K562 (cell line): ENCODE data around the gene DRAXIN. TPM values are rescaled to one million over a fixed set of nuclear protein-coding genes. Genes with fewer than 3 reads are reported as not detected.

ENCODE experiments used
- ATAC-seq: fragments of 200-7000 bp; cut with Tn5 transposase; 3 replicates; pipeline ENCODE4 v1.9.1; 2020; ENCODE audit warnings: moderate library complexity
- BruUV-seq: library from RNA; stranded (reverse); fragments of 400-500 nt; replicated peaks from 2 replicates; lab custom pipeline; 2021; lab: Mats Ljungman, UMichigan
- CTCF ChIA-PET: fragments of 300-600 bp; formaldehyde crosslinking; extraction: SDS; loops from one replicate; lab custom pipeline; 2021; ENCODE audit warnings: low intra/inter-chr PET ratio; lab: Yijun Ruan, JAX
- POLR2A ChIA-PET: fragments of 300-600, 350-650 bp; sonication (Branson Sonifier 250); formaldehyde crosslinking; extraction: SDS; loops from one replicate; lab custom pipeline; 2021; ENCODE audit warnings: antibody characterized with exemption, inconsistent platforms; lab: Yijun Ruan, JAX
- DNase-seq, 4 experiments: peaks; one replicate each; pipeline versions ENCODE4 v3.0.0 to v3.0.0-alpha.2; 2011 to 2018; ENCODE audit warnings: low spot score in 3 of 4, mixed read lengths in 3 of 4; ENCODE audit errors: extremely low read depth in 1 of 4
- FAIRE-seq: peaks from 2 replicates; lab custom pipeline; 2011; peaks lifted over from hg19 to GRCh38; lab: Jason Lieb, UNC
- H2AFZ ChIP-seq: 2 replicates; pipeline ENCODE4 v1.6.0; 2011; ENCODE audit warnings: low read depth, low read length, control low read depth, inconsistent platforms
- H3K27ac ChIP-seq: fragments of 200-600 bp; 3 replicates; pipeline ENCODE4 v1.8.0; 2011; ENCODE audit warnings: low read depth, mild to moderate bottlenecking, control low read depth, inconsistent platforms, low read length, moderate library complexity, mixed read lengths; ENCODE audit errors: extremely low read depth
- H3K27me3 ChIP-seq, 2 experiments: fragments of 300-600 bp in 1 of 2; 2 replicates in 1 of 2; 3 replicates in 1 of 2; pipeline versions ENCODE4 v1.6.0 to v1.8.0; 2011; ENCODE audit warnings: inconsistent platforms in 2 of 2, low read length in 2 of 2, mild to moderate bottlenecking in 1 of 2, mixed read lengths in 1 of 2, moderate library complexity in 1 of 2; ENCODE audit not compliant: control insufficient read depth in 2 of 2, insufficient read depth in 2 of 2
- H3K36me3 ChIP-seq: fragments of 300-600 bp; 3 replicates; pipeline ENCODE4 v1.8.0; 2011; ENCODE audit warnings: mild to moderate bottlenecking, low read length, inconsistent platforms; ENCODE audit not compliant: control insufficient read depth, insufficient read depth
- H3K4me1 ChIP-seq, 2 experiments: fragments of 200-600 bp in 1 of 2; replicated peaks in 1 of 2; 2 replicates in 1 of 2; 3 replicates in 1 of 2; pipeline versions ENCODE4 v1.5.1 to v1.8.0; 2011; ENCODE audit warnings: inconsistent platforms in 2 of 2, low read length in 2 of 2, mild to moderate bottlenecking in 1 of 2, mixed read lengths in 1 of 2, moderate library complexity in 1 of 2; ENCODE audit not compliant: control insufficient read depth in 2 of 2, insufficient read depth in 2 of 2
- H3K4me2 ChIP-seq: 2 replicates; pipeline ENCODE4 v1.6.1; 2011; ENCODE audit warnings: low read length, control low read depth, inconsistent platforms, mixed read lengths; ENCODE audit not compliant: insufficient read depth
- H3K4me3 ChIP-seq: fragments of 200-600 bp; sonication (generic), shearing (Covaris generic); 2 replicates; pipeline ENCODE4 v1.5.1; 2016; ENCODE audit warnings: control low read depth, inconsistent platforms
- H3K79me2 ChIP-seq: fragments of 200-600 bp; 3 replicates; pipeline ENCODE4 v1.8.0; 2011; ENCODE audit warnings: low read length, inconsistent platforms; ENCODE audit not compliant: control insufficient read depth, insufficient read depth
- H3K9ac ChIP-seq, 2 experiments: 2 replicates each; pipeline versions ENCODE4 v1.6.0 to v1.6.1; 2011; ENCODE audit warnings: low read depth in 2 of 2, low read length in 2 of 2, control low read depth in 1 of 2, inconsistent platforms in 1 of 2, mild to moderate bottlenecking in 1 of 2, mixed read lengths in 1 of 2; ENCODE audit not compliant: insufficient read depth in 1 of 2
- H3K9me1 ChIP-seq: one replicate; pipeline ENCODE4 v1.6.0; 2011; ENCODE audit warnings: inconsistent platforms, mild to moderate bottlenecking, low read length, moderate library complexity; ENCODE audit not compliant: control insufficient read depth, insufficient read depth
- H3K9me3 ChIP-seq: replicated peaks from 2 replicates; pipeline ENCODE4 v1.5.1; 2011; ENCODE audit warnings: low read depth, low read length, inconsistent platforms; ENCODE audit not compliant: control insufficient read depth, insufficient read depth
- H4K20me1 ChIP-seq: replicated peaks from 2 replicates; pipeline ENCODE4 v1.6.1; 2011; ENCODE audit warnings: low read length, inconsistent platforms, mixed read lengths; ENCODE audit not compliant: control insufficient read depth, insufficient read depth
- ARID1B ChIP-seq: fragments of 450-650 bp; IDR thresholded peaks from 2 replicates; pipeline ENCODE4 v1.6.1; 2016; ENCODE audit warnings: antibody characterized with exemption, mild to moderate bottlenecking, inconsistent platforms
- CEBPB ChIP-seq: fragments of 450-650 bp; IDR thresholded peaks from 2 replicates; pipeline ENCODE4 v1.6.1; 2016; ENCODE audit warnings: missing genetic modification characterization, missing compliant biosample characterization
- MAFG ChIP-seq: fragments of 450-650 bp; conservative IDR thresholded peaks from 2 replicates; pipeline ENCODE4 v1.6.1; 2016; ENCODE audit warnings: missing genetic modification characterization, missing compliant biosample characterization
- POLR2B ChIP-seq: fragments of 450-650 bp; IDR thresholded peaks from 2 replicates; pipeline ENCODE4 v1.6.1; 2018; ENCODE audit warnings: low read depth; ENCODE audit not compliant: partially characterized antibody
- TCFL5 ChIP-seq: fragments of 250-450 bp; sonication (Bioruptor Pico); conservative IDR thresholded peaks from 2 replicates; pipeline ENCODE4 v1.6.1; 2021; ENCODE audit warnings: mild to moderate bottlenecking, moderate library complexity, matching md5 sums
- TEAD2 ChIP-seq: fragments of 450-650 bp; IDR thresholded peaks from 2 replicates; pipeline ENCODE4 v1.6.1; 2016; ENCODE audit warnings: missing genetic modification characterization, control low read depth, missing compliant biosample characterization
- ZNF121 ChIP-seq: sonication (generic); formaldehyde crosslinking; conservative IDR thresholded peaks from 2 replicates; pipeline ENCODE4 v1.8.0; 2022; ENCODE audit warnings: missing genetic modification reagents
- ZNF24 ChIP-seq: fragments of 450-650 bp; IDR thresholded peaks from 2 replicates; pipeline ENCODE4 v1.6.1; 2016
- ZNF586 ChIP-seq: fragments of 450-650 bp; formaldehyde crosslinking; conservative IDR thresholded peaks from 2 replicates; pipeline ENCODE4 v1.4.0; 2020; ENCODE audit warnings: mild to moderate bottlenecking, moderate library complexity
- ZNF76 ChIP-seq: fragments of 250-450 bp; sonication (Bioruptor Pico); IDR thresholded peaks from 2 replicates; pipeline ENCODE4 v1.4.0; 2020; ENCODE audit warnings: mild to moderate bottlenecking, moderate library complexity, borderline replicate concordance
- WGBS: fragments of 100-300 bp; shearing (Covaris generic); methylation state at CpG from one replicate; pipeline ENCODE4 v1.1.6; 2016; ENCODE audit warnings: low coverage, mixed read lengths; ENCODE audit not compliant: insufficient coverage; ENCODE audit errors: missing lambda C conversion rate; 5-methylcytosine and 5-hydroxymethylcytosine counted together
- in situ Hi-C: fragments of 300-500 bp; cut with MboI; formaldehyde crosslinking; loops from 4 replicates; pipeline ENCODE4 v1.15.0; 2018; ENCODE audit warnings: inconsistent platforms, mixed read lengths
- intact Hi-C: fragments of 100-400 bp; cut with micrococcal nuclease; formaldehyde crosslinking; loops from 2 replicates; pipeline ENCODE4 v1.14.2; 2022
- polyA plus RNA-seq, 8 experiments: library from polyadenylated mRNA; depleted of rRNA in 4 of 8; stranded (reverse) in 5 of 8; unstranded in 3 of 8; fragments of >200 nt; fragmentation: Nextera tagmentation in 2 of 8; fragmentation: Illumina TruSeq in 1 of 8; extraction: Ambion mirVana in 2 of 8; extraction: Trizol in 1 of 8; gene quantifications; 2 replicates each; pipeline versions ENCODE4 v1.2.1 to v1.2.3, GENCODE V29; 2011 to 2014; ENCODE audit warnings: inconsistent platforms in 1 of 8, missing spikeins in 1 of 8
- total RNA-seq, 7 experiments: library from RNA; depleted of rRNA in 6 of 7; stranded (reverse); fragments of >200 nt in 6 of 7; fragmentation: Illumina TruSeq in 2 of 7; extraction: Trizol in 2 of 7; gene quantifications; 2 replicates each; pipeline versions ENCODE4 v1.2.1 to v1.2.3, GENCODE V29; 2011 to 2021; ENCODE audit warnings: low replicate concordance in 1 of 7
- TF ChIP-seq, protein P1 (sequence below): fragments of 200-800 bp; sonication (Bioruptor generic); IDR thresholded peaks from 2 replicates; pipeline ENCODE4 v1.6.1; 2017; ENCODE audit warnings: missing genetic modification characterization, missing compliant biosample characterization
- TF ChIP-seq, protein P2 (sequence below), 2 experiments: IDR thresholded peaks in 1 of 2; conservative IDR thresholded peaks in 1 of 2; 2 replicates each; pipeline ENCODE4 v1.6.1; 2016; ENCODE audit warnings: low read depth in 2 of 2, mild to moderate bottlenecking in 1 of 2, missing compliant biosample characterization in 1 of 2, missing genetic modification characterization in 1 of 2, moderate library complexity in 1 of 2
- TF ChIP-seq, protein P3 (sequence below): IDR thresholded peaks from 2 replicates; pipeline ENCODE4 v1.6.1; 2011; ENCODE audit warnings: borderline replicate concordance, low read depth, mild to moderate bottlenecking, moderate library complexity, low read length; ENCODE audit not compliant: insufficient read depth, poor library complexity, severe bottlenecking

The DRAXIN gene
- total and polyA plus RNA-seq, 9 of the 15 experiments (the other 6 are each of a cell fraction or from before 2014, with no cell fraction given) = 0.01 to 0.04 (median 0.01) TPM; not detected in 6

DNA sequence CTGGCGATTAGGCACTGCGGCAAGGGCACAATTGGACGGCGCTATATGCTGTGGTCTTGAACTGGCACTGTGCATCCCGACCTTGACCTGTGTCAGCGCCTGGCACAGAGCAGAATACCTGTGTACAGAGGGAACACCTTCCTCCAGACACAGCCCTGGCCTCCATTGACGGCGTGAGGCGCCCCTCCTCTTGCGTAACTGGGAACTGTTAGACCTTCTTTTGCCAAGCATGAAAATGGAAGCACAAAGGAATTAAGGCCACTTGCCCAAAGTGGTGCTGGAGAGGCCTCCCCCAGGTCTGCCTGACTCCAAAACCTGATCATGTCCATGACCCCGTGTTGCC is 37.6 kb downstream of the DRAXIN start:
- no TSS peak for BruUV-seq
- ChIA-PET POLR2A (no interaction called here), CTCF (no interaction called here)
- no peaks in the 10 kb centered on the region for H3K36me3 ChIP-seq
- H3K9me1 ChIP-seq = peaks cover 5% of the 10 kb centered on the region
- no peak overlapping the region for H3K4me3 ChIP-seq
- H4K20me1 ChIP-seq = no peaks in the 10 kb centered on the region
- peak overlapping the region; percentile 53; the same call in 1 of the 2 replicates for H3K4me2 ChIP-seq
- FAIRE-seq = no peak
- in situ Hi-C loops = no loop called here
- peak overlapping the region; percentile 42 to 87; a peak in 3 of 4 replicates for H3K9ac ChIP-seq
- no peak for DNase-seq
- H2AFZ ChIP-seq = peak overlapping the region; percentile 99
- no peaks in the 10 kb centered on the region for H3K9me3 ChIP-seq
- H3K79me2 ChIP-seq = no peaks in the 10 kb centered on the region
- H3K4me1 ChIP-seq = peaks cover 27 to 39% of the 10 kb centered on the region in 2 experiments
- peak overlapping the region; percentile 78; the same call in 2 of the 3 replicates for H3K27ac ChIP-seq
- no peaks in the 10 kb centered on the region for H3K27me3 ChIP-seq
- no peak for ATAC-seq
- intact Hi-C loops = loop anchor here (10.0 kb wide), 1 partner anchor 694 kb away; no protein-coding TSS in a partner anchor
- WGBS = 78% methylated on average over 11 of the region's 11 CpGs
- TF ChIP-seq ZNF76 (CRISPR knock-in tag) = no peak
- TF ChIP-seq ZNF121 (CRISPR knock-in tag) = no peak
- no peak for TF ChIP-seq POLR2B
- TF ChIP-seq, protein P1, sequence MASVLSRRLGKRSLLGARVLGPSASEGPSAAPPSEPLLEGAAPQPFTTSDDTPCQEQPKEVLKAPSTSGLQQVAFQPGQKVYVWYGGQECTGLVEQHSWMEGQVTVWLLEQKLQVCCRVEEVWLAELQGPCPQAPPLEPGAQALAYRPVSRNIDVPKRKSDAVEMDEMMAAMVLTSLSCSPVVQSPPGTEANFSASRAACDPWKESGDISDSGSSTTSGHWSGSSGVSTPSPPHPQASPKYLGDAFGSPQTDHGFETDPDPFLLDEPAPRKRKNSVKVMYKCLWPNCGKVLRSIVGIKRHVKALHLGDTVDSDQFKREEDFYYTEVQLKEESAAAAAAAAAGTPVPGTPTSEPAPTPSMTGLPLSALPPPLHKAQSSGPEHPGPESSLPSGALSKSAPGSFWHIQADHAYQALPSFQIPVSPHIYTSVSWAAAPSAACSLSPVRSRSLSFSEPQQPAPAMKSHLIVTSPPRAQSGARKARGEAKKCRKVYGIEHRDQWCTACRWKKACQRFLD (CRISPR knock-in tag) = peak; percentile 40
- TF ChIP-seq, protein P2, sequence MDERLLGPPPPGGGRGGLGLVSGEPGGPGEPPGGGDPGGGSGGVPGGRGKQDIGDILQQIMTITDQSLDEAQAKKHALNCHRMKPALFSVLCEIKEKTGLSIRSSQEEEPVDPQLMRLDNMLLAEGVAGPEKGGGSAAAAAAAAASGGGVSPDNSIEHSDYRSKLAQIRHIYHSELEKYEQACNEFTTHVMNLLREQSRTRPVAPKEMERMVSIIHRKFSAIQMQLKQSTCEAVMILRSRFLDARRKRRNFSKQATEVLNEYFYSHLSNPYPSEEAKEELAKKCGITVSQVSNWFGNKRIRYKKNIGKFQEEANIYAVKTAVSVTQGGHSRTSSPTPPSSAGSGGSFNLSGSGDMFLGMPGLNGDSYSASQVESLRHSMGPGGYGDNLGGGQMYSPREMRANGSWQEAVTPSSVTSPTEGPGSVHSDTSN (CRISPR knock-in tag; IDR thresholded peaks at IDR 0.05; ENCODE audit: low read depth) = no peak
- TF ChIP-seq, protein P2 (tag; conservative IDR thresholded peaks at IDR 0.05; ENCODE audit: low read depth) = no peak
- TF ChIP-seq ARID1B = no peak
- peak; percentile 95 for TF ChIP-seq CEBPB (tag)
- TF ChIP-seq, protein P3, sequence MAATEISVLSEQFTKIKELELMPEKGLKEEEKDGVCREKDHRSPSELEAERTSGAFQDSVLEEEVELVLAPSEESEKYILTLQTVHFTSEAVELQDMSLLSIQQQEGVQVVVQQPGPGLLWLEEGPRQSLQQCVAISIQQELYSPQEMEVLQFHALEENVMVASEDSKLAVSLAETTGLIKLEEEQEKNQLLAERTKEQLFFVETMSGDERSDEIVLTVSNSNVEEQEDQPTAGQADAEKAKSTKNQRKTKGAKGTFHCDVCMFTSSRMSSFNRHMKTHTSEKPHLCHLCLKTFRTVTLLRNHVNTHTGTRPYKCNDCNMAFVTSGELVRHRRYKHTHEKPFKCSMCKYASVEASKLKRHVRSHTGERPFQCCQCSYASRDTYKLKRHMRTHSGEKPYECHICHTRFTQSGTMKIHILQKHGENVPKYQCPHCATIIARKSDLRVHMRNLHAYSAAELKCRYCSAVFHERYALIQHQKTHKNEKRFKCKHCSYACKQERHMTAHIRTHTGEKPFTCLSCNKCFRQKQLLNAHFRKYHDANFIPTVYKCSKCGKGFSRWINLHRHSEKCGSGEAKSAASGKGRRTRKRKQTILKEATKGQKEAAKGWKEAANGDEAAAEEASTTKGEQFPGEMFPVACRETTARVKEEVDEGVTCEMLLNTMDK = no peak
- no peak for TF ChIP-seq ZNF24
- no peak for TF ChIP-seq TEAD2 (tag)
- no peak for TF ChIP-seq ZNF586
- no peak for TF ChIP-seq TCFL5 (CRISPR knock-in tag)
- no peak for TF ChIP-seq MAFG (tag)
